Gastrocnemius medialis (tissue), 4 donors: ENCODE data around the gene KCNA10. TPM values are rescaled to one million over a fixed set of nuclear protein-coding genes. Genes with fewer than 3 reads are reported as not detected.

Experiments
- ATAC-seq, 2 donors: fragments of 150-250 bp; one replicate each; pipeline ENCODE4 v1.9.1; 2016
- DNase-seq, 2 donors: peaks; one replicate each; pipeline ENCODE4 v3.0.0-alpha.2; 2019
- H3K27ac ChIP-seq, 4 donors: fragments of 200-600 bp; sonication (generic); 1 replicate in 1 of 4; 2 replicates in 3 of 4; pipeline ENCODE4 v1.5.1; 2016 to 2018; ENCODE audit warnings: mild to moderate bottlenecking in 2 of 4, moderate library complexity in 1 of 4
- H3K27me3 ChIP-seq, 3 donors: fragments of 200-600 bp; sonication (generic) in 2 of 3; 1 replicate in 1 of 3; 2 replicates in 2 of 3; pipeline versions ENCODE4 v1.5.1 to v1.6.0; 2016 to 2019; ENCODE audit warnings: mild to moderate bottlenecking in 1 of 3, moderate library complexity in 1 of 3
- H3K36me3 ChIP-seq, 2 donors: fragments of 200-600 bp; sonication (generic) in 1 of 2; one replicate each; pipeline ENCODE4 v1.5.1; 2017 to 2018
- H3K4me1 ChIP-seq, 2 donors: fragments of 200-600 bp; sonication (generic) in 1 of 2; one replicate each; pipeline ENCODE4 v1.5.1; 2016 to 2017; ENCODE audit warnings: mild to moderate bottlenecking in 2 of 2
- H3K4me3 ChIP-seq, 4 donors: fragments of 200-600 bp; sonication (generic) in 3 of 4; 1 replicate in 1 of 4; 2 replicates in 3 of 4; pipeline ENCODE4 v1.5.1; 2016 to 2019; ENCODE audit warnings: mild to moderate bottlenecking in 2 of 4
- H3K9me3 ChIP-seq, 3 donors: fragments of 200-600 bp; sonication (generic) in 2 of 3; 1 replicate in 1 of 3; 2 replicates in 2 of 3; pipeline ENCODE4 v1.5.1; 2016 to 2019
- CTCF ChIP-seq, 5 experiments: fragments of 450-650 bp in 3 of 5; fragments of 200-600 bp in 2 of 5; sonication (generic) in 2 of 5; IDR thresholded peaks in 4 of 5; conservative IDR thresholded peaks in 1 of 5; 1 replicate in 4 of 5; 2 replicates in 1 of 5; pipeline ENCODE4 v1.5.1; 2016 to 2019; ENCODE audit warnings: antibody characterized with exemption in 5 of 5, mild to moderate bottlenecking in 3 of 5, moderate library complexity in 3 of 5
- POLR2A ChIP-seq, 2 donors: fragments of 450-650 bp; IDR thresholded peaks; one replicate each; pipeline ENCODE4 v1.6.1; 2017; ENCODE audit warnings: antibody characterized with exemption in 2 of 2, mild to moderate bottlenecking in 2 of 2, moderate library complexity in 2 of 2
- in situ Hi-C, 4 donors: fragments of 200-750 bp; cut with MboI; loops; one replicate each; pipeline versions ENCODE4 v1.15.0 to v1.8.0; 2017; ENCODE audit warnings: low sequenced_read_pairs in 4 of 4
- intact Hi-C: fragments of 100-400 bp; cut with DNase I; formaldehyde crosslinking; loops from one replicate; pipeline ENCODE4 v1.15.1; 2023; ENCODE audit warnings: low total_unique reads
- total RNA-seq, 4 donors: library from RNA; depleted of rRNA; stranded (reverse); fragments of >200 nt; gene quantifications; one replicate each; pipeline versions ENCODE4 v1.1.0 to v1.2.3, GENCODE V29; 2016

Gene KCNA10
- total RNA-seq, 4 donors from 2014 or later: not detected

GRCh38 chr1:110547017-110547416 lies 28.0 kb upstream of the KCNA10 start:
- Histone ChIP-seq H3K27ac (no peak overlapping the region), H3K4me1 (no peaks in the 10 kb centered on the region), H3K27me3 (peaks cover 0 to 4% (median 0%) of the 10 kb centered on the region in 3 donors), H3K9me3 (no peaks in the 10 kb centered on the region), H3K36me3 (no peaks in the 10 kb centered on the region), H3K4me3 (no peak overlapping the region)
- DNase-seq (no peak), ATAC-seq (no peak)
- in situ Hi-C loops (no loop called here), intact Hi-C loops (no loop called here)
- TF ChIP-seq POLR2A (IDR thresholded peaks at IDR 0.05): no peak
- no peak for TF ChIP-seq CTCF (IDR thresholded peaks at IDR 0.05 in 4 of 5, conservative IDR thresholded peaks at IDR 0.05 in 1 of 5)

GRCh38 chr1:110545492-110545891 lies 26.5 kb upstream of the KCNA10 start:
- no peak for ATAC-seq
- H3K36me3 ChIP-seq: no peaks in the 10 kb centered on the region
- no peak overlapping the region for H3K4me3 ChIP-seq
- in situ Hi-C loops: no loop called here
- no peak for TF ChIP-seq POLR2A (IDR thresholded peaks at IDR 0.05)
- TF ChIP-seq CTCF (IDR thresholded peaks at IDR 0.05 in 4 of 5, conservative IDR thresholded peaks at IDR 0.05 in 1 of 5): no peak
- intact Hi-C loops: no loop called here
- no peak overlapping the region for H3K27ac ChIP-seq
- H3K27me3 ChIP-seq: no peaks in the 10 kb centered on the region
- H3K4me1 ChIP-seq: no peaks in the 10 kb centered on the region
- H3K9me3 ChIP-seq: no peaks in the 10 kb centered on the region
- no peak for DNase-seq

DNA sequence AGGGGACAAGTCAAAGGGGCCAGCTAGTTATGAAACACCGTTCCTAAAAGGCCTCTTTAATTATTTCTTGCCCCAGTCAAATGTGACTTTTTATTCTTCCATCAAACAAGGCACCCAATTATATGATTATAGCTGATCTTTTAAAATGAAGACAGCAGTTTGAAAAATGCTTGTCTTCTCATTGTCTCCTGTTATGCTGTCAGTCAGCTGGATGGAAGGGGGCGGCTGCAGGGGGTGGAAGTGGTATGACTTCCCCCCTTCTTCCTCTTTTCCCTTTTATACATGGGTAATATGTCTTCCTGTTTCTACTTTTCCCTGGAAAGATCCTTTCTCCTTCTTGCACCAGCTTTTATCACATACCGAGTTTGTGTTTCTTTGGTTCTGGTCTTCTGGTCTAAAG lies 25.8 kb upstream of the KCNA10 start:
- ATAC-seq (no peak), DNase-seq (no peak)
- no peaks in the 10 kb centered on the region for H3K36me3 ChIP-seq
- no peaks in the 10 kb centered on the region for H3K4me1 ChIP-seq
- no peak overlapping the region for H3K4me3 ChIP-seq
- H3K27ac ChIP-seq: no peak overlapping the region
- TF ChIP-seq CTCF (IDR thresholded peaks at IDR 0.05 in 4 of 5, conservative IDR thresholded peaks at IDR 0.05 in 1 of 5): no peak
- no peak for TF ChIP-seq POLR2A (IDR thresholded peaks at IDR 0.05)
- no peaks in the 10 kb centered on the region for H3K9me3 ChIP-seq
- H3K27me3 ChIP-seq: no peaks in the 10 kb centered on the region
- in situ Hi-C loops (no loop called here), intact Hi-C loops (no loop called here)

- Histone ChIP-seq H3K4me1 (no peaks in the 10 kb centered on the region), H3K27me3 (no peaks in the 10 kb centered on the region), H3K36me3 (no peaks in the 10 kb centered on the region), H3K4me3 (no peak overlapping the region), H3K27ac (no peak overlapping the region), H3K9me3 (no peaks in the 10 kb centered on the region)
- DNase-seq: no peak
- ATAC-seq: no peak
- intact Hi-C loops (no loop called here), in situ Hi-C loops (no loop called here)
- TF ChIP-seq CTCF (IDR thresholded peaks at IDR 0.05 in 4 of 5, conservative IDR thresholded peaks at IDR 0.05 in 1 of 5): no peak
- no peak for TF ChIP-seq POLR2A (IDR thresholded peaks at IDR 0.05)
Observed at GRCh38 chr1:110542725-110543124, 23.8 kb upstream of the KCNA10 start.

DNA sequence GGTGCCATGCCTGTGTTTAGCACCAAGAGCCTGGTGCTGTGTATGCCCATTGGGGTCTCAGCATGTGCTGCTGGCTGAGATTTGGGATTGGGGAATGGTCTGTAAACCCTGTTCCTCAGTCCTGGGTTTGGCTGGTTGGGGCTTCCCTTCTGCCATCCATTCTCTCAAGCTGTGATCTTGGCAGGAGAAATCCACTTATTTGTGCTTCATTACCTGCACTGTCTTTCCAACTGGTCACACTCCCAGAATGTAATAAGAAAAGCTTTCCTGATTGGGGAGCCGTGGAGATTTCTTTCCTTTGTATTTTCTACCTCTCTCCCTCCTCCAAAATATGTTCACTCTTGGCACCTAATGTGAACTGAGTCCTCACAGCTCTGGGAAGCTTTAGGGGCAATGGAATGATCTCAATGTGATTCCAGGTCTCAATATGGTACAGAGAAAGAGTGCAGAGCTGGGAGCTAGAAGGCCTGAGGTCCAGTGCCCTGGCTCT lies 23.0 kb upstream of the KCNA10 start:
- no peak for ATAC-seq

More for the DNA sequence above, 23.0 kb upstream of the KCNA10 start:
- H3K4me1 ChIP-seq: no peaks in the 10 kb centered on the region
- in situ Hi-C loops (no loop called here), intact Hi-C loops (no loop called here)
- no peak overlapping the region for H3K27ac ChIP-seq
- H3K4me3 ChIP-seq: no peak overlapping the region
- no peak for DNase-seq
- H3K36me3 ChIP-seq: no peaks in the 10 kb centered on the region
- no peak for TF ChIP-seq CTCF (IDR thresholded peaks at IDR 0.05 in 4 of 5, conservative IDR thresholded peaks at IDR 0.05 in 1 of 5)
- no peak for TF ChIP-seq POLR2A (IDR thresholded peaks at IDR 0.05)
- no peaks in the 10 kb centered on the region for H3K9me3 ChIP-seq
- H3K27me3 ChIP-seq: no peaks in the 10 kb centered on the region
